Mucosa of rectum (tissue), 2 donors: ENCODE data around the gene PBX2.

Experiments used
- H3K27ac ChIP-seq, 2 donors: one replicate each; pipeline ENCODE4 v1.7.0; 2013; ENCODE audit warnings: inconsistent platforms in 2 of 2, low read depth in 2 of 2, low read length in 2 of 2
- H3K27me3 ChIP-seq, 2 donors: one replicate each; pipeline ENCODE4 v1.7.0; 2013; ENCODE audit warnings: low read length in 2 of 2; ENCODE audit not compliant: control insufficient read depth in 2 of 2, insufficient read depth in 2 of 2
- H3K36me3 ChIP-seq, 2 donors: one replicate each; pipeline ENCODE4 v1.7.0; 2013; ENCODE audit warnings: low read length in 2 of 2; ENCODE audit not compliant: control insufficient read depth in 2 of 2, insufficient read depth in 2 of 2
- H3K4me1 ChIP-seq, 2 donors: one replicate each; pipeline ENCODE4 v1.7.0; 2013; ENCODE audit warnings: low read length in 2 of 2, mild to moderate bottlenecking in 1 of 2; ENCODE audit not compliant: control insufficient read depth in 2 of 2, insufficient read depth in 2 of 2
- H3K4me3 ChIP-seq, 2 donors: one replicate each; pipeline ENCODE4 v1.7.0; 2013; ENCODE audit warnings: low read length in 2 of 2
- H3K9ac ChIP-seq, 2 donors: one replicate each; pipeline ENCODE4 v1.7.0; 2013; ENCODE audit warnings: low read length in 2 of 2, low read depth in 1 of 2, mild to moderate bottlenecking in 1 of 2
- H3K9me3 ChIP-seq, 2 donors: one replicate each; pipeline ENCODE4 v1.7.0; 2013; ENCODE audit warnings: low read length in 2 of 2; ENCODE audit not compliant: control insufficient read depth in 2 of 2
- donor health status: healthy.
- donor health status: Normal muscosa, but diverticular disease.

The PBX2 gene

GRCh38 chr6:32137454-32137853 lies 52.5 kb downstream of the PBX2 start:
- no peak overlapping the region for H3K9ac ChIP-seq
- no peak overlapping the region for H3K4me3 ChIP-seq
- no peaks in the 10 kb centered on the region for H3K9me3 ChIP-seq
- H3K4me1 ChIP-seq: peaks cover 0 to 4% of the 10 kb centered on the region in 2 donors
- no peak overlapping the region for H3K27ac ChIP-seq
- no peaks in the 10 kb centered on the region for H3K36me3 ChIP-seq
- H3K27me3 ChIP-seq: peaks cover 0 to 1% of the 10 kb centered on the region in 2 donors
